HepG2 (cell line): ENCODE measurements around the gene TNFSF13. TPM values are rescaled to one million over a fixed set of nuclear protein-coding genes. Genes with fewer than 3 reads are reported as not detected.

ENCODE experiments used
- BHLHE40 ChIP-seq: IDR thresholded peaks from 2 replicates; pipeline ENCODE4 v1.6.1; 2011; ENCODE audit warnings: low read length, improper control_type of control experiment
- CBX5 ChIP-seq: sonication (generic); formaldehyde crosslinking; IDR thresholded peaks from 2 replicates; pipeline ENCODE4 v1.4.0; 2020; ENCODE audit warnings: missing genetic modification reagents, borderline replicate concordance
- CERS6 ChIP-seq: sonication (generic); formaldehyde crosslinking; IDR thresholded peaks from 2 replicates; pipeline ENCODE4 v1.5.0; 2020; ENCODE audit warnings: missing genetic modification reagents
- CREB3 ChIP-seq: sonication (generic); formaldehyde crosslinking; IDR thresholded peaks from 2 replicates; pipeline ENCODE4 v1.5.0; 2020; ENCODE audit warnings: missing genetic modification reagents
- ESRRA ChIP-seq: sonication (generic); formaldehyde crosslinking; IDR thresholded peaks from 2 replicates; pipeline ENCODE4 v1.5.1; 2020; ENCODE audit warnings: mild to moderate bottlenecking, low read depth, missing genetic modification reagents
- FOXO1 ChIP-seq: sonication (generic); formaldehyde crosslinking; IDR thresholded peaks from 2 replicates; pipeline ENCODE4 v1.4.0; 2020; ENCODE audit warnings: missing genetic modification reagents
- KDM6A ChIP-seq: IDR thresholded peaks from 2 replicates; pipeline ENCODE4 v1.6.1; 2016; ENCODE audit warnings: low read depth
- LCORL ChIP-seq, 2 experiments: fragments of 450-650 bp in 1 of 2; sonication (generic) in 1 of 2; formaldehyde crosslinking in 1 of 2; IDR thresholded peaks; 2 replicates each; pipeline versions ENCODE4 v1.5.0 to v1.6.1; 2017 to 2020; ENCODE audit warnings: antibody characterized with exemption in 1 of 2, missing genetic modification reagents in 1 of 2
- MLXIP ChIP-seq: sonication (generic); formaldehyde crosslinking; IDR thresholded peaks from 2 replicates; pipeline ENCODE4 v1.9.0; 2021; ENCODE audit warnings: missing genetic modification reagents, borderline replicate concordance
- MTA3 ChIP-seq: sonication (generic); formaldehyde crosslinking; IDR thresholded peaks from 2 replicates; pipeline ENCODE4 v1.4.0; 2020; ENCODE audit warnings: missing genetic modification reagents
- MXD4 ChIP-seq: IDR thresholded peaks from 2 replicates; pipeline ENCODE4 v1.6.1; 2016; ENCODE audit warnings: mild to moderate bottlenecking, missing biosample characterization, missing genetic modification reagents
- MXI1 ChIP-seq: IDR thresholded peaks from 3 replicates; pipeline ENCODE4 v1.6.1; 2012; ENCODE audit warnings: low read depth, low read length, inconsistent platforms, borderline replicate concordance
- NFE2 ChIP-seq: sonication (generic); formaldehyde crosslinking; IDR thresholded peaks from 2 replicates; pipeline ENCODE4 v1.4.0; 2020; ENCODE audit warnings: missing genetic modification reagents
- NFKB2 ChIP-seq: sonication (generic); formaldehyde crosslinking; IDR thresholded peaks from 2 replicates; pipeline ENCODE4 v1.4.0; 2020; ENCODE audit warnings: missing genetic modification reagents, borderline replicate concordance
- NR1H2 ChIP-seq: sonication (generic); formaldehyde crosslinking; IDR thresholded peaks from 2 replicates; pipeline ENCODE4 v1.8.1; 2022; ENCODE audit warnings: low read depth, missing genetic modification reagents, borderline replicate concordance
- TGIF2 ChIP-seq: IDR thresholded peaks from 2 replicates; pipeline ENCODE4 v1.6.1; 2016; ENCODE audit warnings: control low read depth, missing compliant biosample characterization
- YEATS2 ChIP-seq: sonication (generic); formaldehyde crosslinking; IDR thresholded peaks from 2 replicates; pipeline ENCODE4 v1.4.0; 2020; ENCODE audit warnings: missing genetic modification reagents, borderline replicate concordance
- ZBTB39 ChIP-seq: sonication (generic); formaldehyde crosslinking; IDR thresholded peaks from 2 replicates; pipeline ENCODE4 v1.5.0; 2020; ENCODE audit warnings: missing genetic modification reagents
- ZBTB7B ChIP-seq: sonication (generic); formaldehyde crosslinking; IDR thresholded peaks from 2 replicates; pipeline ENCODE4 v1.4.0; 2020; ENCODE audit warnings: missing genetic modification reagents
- ZFP82 ChIP-seq: sonication (generic); formaldehyde crosslinking; IDR thresholded peaks from 2 replicates; pipeline ENCODE4 v1.5.1; 2020; ENCODE audit warnings: mild to moderate bottlenecking, missing genetic modification reagents, borderline replicate concordance
- ZMYM4 ChIP-seq: sonication (generic); formaldehyde crosslinking; IDR thresholded peaks from 2 replicates; pipeline ENCODE4 v1.8.1; 2023; ENCODE audit warnings: mild to moderate bottlenecking, missing genetic modification reagents
- ZNF10 ChIP-seq: sonication (generic); formaldehyde crosslinking; IDR thresholded peaks from 2 replicates; pipeline ENCODE4 v1.4.0; 2020; ENCODE audit warnings: mild to moderate bottlenecking, low read depth, missing genetic modification reagents, borderline replicate concordance
- ZNF24 ChIP-seq: fragments of 450-650 bp; IDR thresholded peaks from 2 replicates; pipeline ENCODE4 v1.6.1; 2017; ENCODE audit warnings: antibody characterized with exemption, mild to moderate bottlenecking
- ZNF280B ChIP-seq: sonication (generic); formaldehyde crosslinking; IDR thresholded peaks from 2 replicates; pipeline ENCODE4 v1.5.0; 2020; ENCODE audit warnings: missing genetic modification reagents, mild to moderate bottlenecking, borderline replicate concordance
- polyA plus RNA-seq, 8 experiments: library from polyadenylated mRNA; depleted of rRNA in 3 of 8; stranded (reverse) in 7 of 8; unstranded in 1 of 8; fragments of >200 nt; fragmentation: Illumina TruSeq in 4 of 8; extraction: Trizol in 4 of 8; gene quantifications; 2 replicates each; pipeline versions ENCODE4 v1.2.1 to v1.2.3, GENCODE V29; 2011 to 2016; ENCODE audit warnings: low read depth in 4 of 8, missing spikeins in 1 of 8, mixed read lengths in 1 of 8; ENCODE audit not compliant: insufficient read depth in 1 of 8
- total RNA-seq, 5 experiments: library from RNA; depleted of rRNA; stranded (reverse); fragments of >200 nt; fragmentation: Illumina TruSeq; extraction: Trizol; gene quantifications; 2 replicates each; pipeline ENCODE4 v1.2.3, GENCODE V29; 2016; ENCODE audit warnings: low read depth in 1 of 5

TNFSF13 gene
- total and polyA plus RNA-seq, 2 of the 13 experiments (the other 11 are each of a cell fraction or from before 2014, with no cell fraction given): 2.5 to 3.3 TPM

GRCh38 chr17:7572338-7572587, 13.7 kb downstream of the TNFSF13 start (continued):
- 0 out of 2 replicates have a peak, but pooled peaks have one; percentile 11 for TF ChIP-seq ZBTB39 (CRISPR knock-in tag)
- no peak for TF ChIP-seq ESRRA
- no peak for TF ChIP-seq ZFP82 (CRISPR knock-in tag)
- TF ChIP-seq KDM6A (CRISPR knock-in tag): no peak
- peak; percentile 71; the same call in 1 of the 2 replicates for TF ChIP-seq NFKB2
- TF ChIP-seq ZNF24: no peak
- TF ChIP-seq CBX5 (CRISPR knock-in tag): no peak; the same call in 1 of the 2 replicates
- 0 out of 2 replicates have a peak, but pooled peaks have one; percentile 21 for TF ChIP-seq ZNF280B (CRISPR knock-in tag)
- no peak for TF ChIP-seq MLXIP (CRISPR knock-in tag)
- TF ChIP-seq ZMYM4 (CRISPR knock-in tag): peak; percentile 77; the same call in 1 of the 2 replicates
- peak; percentile 87 for TF ChIP-seq CREB3 (CRISPR knock-in tag)
- TF ChIP-seq YEATS2 (CRISPR knock-in tag): peak; percentile 97; the same call in 1 of the 2 replicates
- TF ChIP-seq TGIF2 (CRISPR knock-in tag): peak; percentile 92
- no peak for TF ChIP-seq LCORL (IDR thresholded peaks at IDR 0.05)
- peak; percentile 45; the same call in 1 of the 2 replicates for TF ChIP-seq LCORL (CRISPR knock-in tag; IDR thresholded peaks at IDR 0.05)
- no peak for TF ChIP-seq FOXO1
- TF ChIP-seq NR1H2 (CRISPR knock-in tag): no peak
- no peak for TF ChIP-seq NFE2 (CRISPR knock-in tag)
- peak; percentile 92; the same call in 1 of the 2 replicates for TF ChIP-seq MXD4 (CRISPR knock-in tag)
- TF ChIP-seq MTA3 (CRISPR knock-in tag): no peak
- peak; percentile 33; the same call in 1 of the 2 replicates for TF ChIP-seq ZBTB7B
- peak; percentile 97; the same call in 2 of the 3 replicates for TF ChIP-seq MXI1
- TF ChIP-seq CERS6 (CRISPR knock-in tag): no peak
- no peak for TF ChIP-seq ZNF10 (CRISPR knock-in tag)
- peak; percentile 99 for TF ChIP-seq BHLHE40
